EL (cell line): ENCODE data around the gene RBMS3.
"Not testable (repeated sequence)": the region's sequence is repeated elsewhere in the genome, so short reads cannot be mapped to it uniquely, and the experiment has no call there.

Experiments
- DNase-seq: peaks from one replicate; pipeline ENCODE4 v3.0.0-alpha.2; 2016

Gene RBMS3

GRCh38 chr3:30050116-30050515, 769.2 kb downstream of the RBMS3 start:
- DNase-seq = not testable (repeated sequence)

GRCh38 chr3:30059240-30059639, 778.4 kb downstream of the RBMS3 start:
- DNase-seq = no peak
